GM13976 (cell line): ENCODE results near the gene RBM17.

ENCODE experiments used
- DNase-seq: peaks from one replicate; pipeline ENCODE4 v3.0.0; 2012; ENCODE audit warnings: low spot score
- CTCF ChIP-seq: IDR thresholded peaks from 2 replicates; pipeline ENCODE4 v1.5.1; 2012; ENCODE audit warnings: borderline replicate concordance, mild to moderate bottlenecking; ENCODE audit not compliant: insufficient read depth; ENCODE audit errors: extremely low read depth, missing control alignments, control extremely low read depth
- in situ Hi-C: fragments of 300-500 bp; cut with MboI; formaldehyde crosslinking; loops from one replicate; pipeline ENCODE4 v1.12.0; 2022; ENCODE audit warnings: low sequenced_read_pairs, mixed read lengths, inconsistent platforms; ENCODE audit not compliant: unreplicated experiment

The RBM17 gene

GRCh38 chr10:6112893-6113292, 24.1 kb downstream of the RBM17 start:
- TF ChIP-seq CTCF, result no peak
- in situ Hi-C loops, result loop anchor here (5.0 kb wide), 2 partner anchors 39 to 289 kb away; no protein-coding TSS in a partner anchor
- no peak for DNase-seq

- no peak for TF ChIP-seq CTCF
- no peak for DNase-seq
- in situ Hi-C loops, result loop anchor here (5.0 kb wide), 2 partner anchors 38 to 288 kb away; no protein-coding TSS in a partner anchor
Measured at GRCh38 chr10:6114299-6114698, 25.5 kb downstream of the RBM17 start.

GRCh38 chr10:6114805-6115341, 26.0 kb downstream of the RBM17 start:
- in situ Hi-C loops, result loop anchor here (5.0 kb wide), 2 partner anchors 37 to 287 kb away; no protein-coding TSS in a partner anchor
- no peak for DNase-seq
- TF ChIP-seq CTCF, result no peak

- no peak for DNase-seq
- TF ChIP-seq CTCF, result no peak
- in situ Hi-C loops, result no loop called here
Measured at GRCh38 chr10:6115411-6115810, 26.6 kb downstream of the RBM17 start.

GRCh38 chr10:6115824-6116350, 27.1 kb downstream of the RBM17 start:
- in situ Hi-C loops, result no loop called here
- no peak for TF ChIP-seq CTCF
- no peak for DNase-seq

GRCh38 chr10:6116806-6117205, 28.0 kb downstream of the RBM17 start:
- in situ Hi-C loops, result no loop called here
- no peak for TF ChIP-seq CTCF
- no peak for DNase-seq

GRCh38 chr10:6117711-6118110, 28.9 kb downstream of the RBM17 start:
- TF ChIP-seq CTCF, result no peak
- in situ Hi-C loops, result no loop called here
- no peak for DNase-seq
